Upper lobe of left lung (tissue), 4 donors: ENCODE results near the gene IKBIP.

Experiments used
- CTCF ChIP-seq, 6 experiments: fragments of 450-650 bp in 4 of 6; fragments of 200-600 bp in 2 of 6; sonication (generic) in 2 of 6; IDR thresholded peaks; one replicate each; pipeline ENCODE4 v1.5.1; 2016 to 2019; ENCODE audit warnings: antibody characterized with exemption in 6 of 6
- EP300 ChIP-seq, 4 donors: sonication (generic); formaldehyde crosslinking; IDR thresholded peaks; one replicate each; pipeline ENCODE4 v1.5.1; 2017; ENCODE audit warnings: antibody characterized with exemption in 4 of 4, control low read depth in 2 of 4
- POLR2A ChIP-seq, 4 donors: fragments of 450-650 bp; IDR thresholded peaks; one replicate each; pipeline ENCODE4 v1.5.1; 2016 to 2017; ENCODE audit warnings: antibody characterized with exemption in 4 of 4, mild to moderate bottlenecking in 2 of 4
- POLR2AphosphoS5 ChIP-seq, 2 donors: sonication (generic); formaldehyde crosslinking; IDR thresholded peaks; one replicate each; pipeline ENCODE4 v1.5.1; 2017; ENCODE audit warnings: antibody characterized with exemption in 2 of 2

GRCh38 chr12:98592825-98593322 is 51.7 kb downstream of the IKBIP start:
- TF ChIP-seq CTCF (IDR thresholded peaks at IDR 0.05) (no peak), EP300 (IDR thresholded peaks at IDR 0.05) (no peak), POLR2A (IDR thresholded peaks at IDR 0.05) (no peak), POLR2AphosphoS5 (IDR thresholded peaks at IDR 0.05) (no peak)
